Gastroesophageal sphincter (tissue), 4 donors: ENCODE measurements around the gene TRMU. TPM values are rescaled to one million over a fixed set of nuclear protein-coding genes. Genes with fewer than 3 reads are reported as not detected.

Experiments
- ATAC-seq: fragments of 150-250 bp; one replicate; pipeline ENCODE4 v1.9.1; 2016; ENCODE audit warnings: mild to moderate bottlenecking, moderate library complexity
- H3K27ac ChIP-seq, 4 donors: fragments of 200-600 bp; sonication (generic) in 3 of 4; 1 replicate in 3 of 4; 2 replicates in 1 of 4; pipeline ENCODE4 v1.5.1; 2016 to 2019
- H3K27me3 ChIP-seq: fragments of 200-600 bp; sonication (generic); one replicate; pipeline ENCODE4 v1.5.1; 2019
- H3K36me3 ChIP-seq, 2 donors: fragments of 200-600 bp; sonication (generic); one replicate each; pipeline ENCODE4 v1.5.1; 2019; ENCODE audit warnings: control low read depth in 1 of 2
- H3K4me1 ChIP-seq, 3 donors: fragments of 200-600 bp; sonication (generic); 1 replicate in 2 of 3; 2 replicates in 1 of 3; pipeline ENCODE4 v1.5.1; 2016 to 2019; ENCODE audit warnings: control low read depth in 2 of 3
- H3K4me3 ChIP-seq, 2 donors: fragments of 200-600 bp; sonication (generic); one replicate each; pipeline ENCODE4 v1.5.1; 2019; ENCODE audit warnings: mild to moderate bottlenecking in 1 of 2, moderate library complexity in 1 of 2
- H3K9me3 ChIP-seq, 3 donors: fragments of 200-600 bp; sonication (generic); one replicate each; pipeline ENCODE4 v1.5.1; 2017 to 2019; ENCODE audit warnings: control low read depth in 2 of 3
- EP300 ChIP-seq: sonication (generic); formaldehyde crosslinking; IDR thresholded peaks from one replicate; pipeline ENCODE4 v1.6.1; 2017; ENCODE audit warnings: antibody characterized with exemption, mild to moderate bottlenecking
- POLR2A ChIP-seq, 2 donors: fragments of 450-650 bp; IDR thresholded peaks; one replicate each; pipeline ENCODE4 v1.6.1; 2017; ENCODE audit warnings: antibody characterized with exemption in 2 of 2, mild to moderate bottlenecking in 2 of 2, moderate library complexity in 1 of 2
- POLR2AphosphoS5 ChIP-seq: sonication (generic); formaldehyde crosslinking; IDR thresholded peaks from one replicate; pipeline ENCODE4 v1.6.1; 2017; ENCODE audit warnings: antibody characterized with exemption
- WGBS, 2 donors: methylation state at CpG; one replicate each; pipeline ENCODE4 v1.1.5; 2018; ENCODE audit warnings: low coverage in 1 of 2; 5-methylcytosine and 5-hydroxymethylcytosine counted together
- total RNA-seq, 4 donors: library from RNA; depleted of rRNA; stranded (reverse); fragments of >200 nt; gene quantifications; one replicate each; pipeline ENCODE4 v1.1.0, GENCODE V29; 2016
- TF ChIP-seq, protein P1 (sequence below), 4 experiments: fragments of 200-600 bp in 2 of 4; fragments of 450-650 bp in 2 of 4; sonication (generic) in 1 of 4; IDR thresholded peaks; one replicate each; pipeline ENCODE4 v1.5.1; 2017 to 2019; ENCODE audit warnings: antibody characterized with exemption in 4 of 4, mild to moderate bottlenecking in 2 of 4, moderate library complexity in 2 of 4

The TRMU gene
- total RNA-seq, 4 donors from 2014 or later, result 9.9 to 33.8 (median 24.6) TPM

- peaks cover 0 to 100% of the 10 kb centered on the region in 2 donors for H3K36me3 ChIP-seq
Measured at GRCh38 chr22:46288846-46289243, 46.7 kb upstream of the TRMU start.

DNA sequence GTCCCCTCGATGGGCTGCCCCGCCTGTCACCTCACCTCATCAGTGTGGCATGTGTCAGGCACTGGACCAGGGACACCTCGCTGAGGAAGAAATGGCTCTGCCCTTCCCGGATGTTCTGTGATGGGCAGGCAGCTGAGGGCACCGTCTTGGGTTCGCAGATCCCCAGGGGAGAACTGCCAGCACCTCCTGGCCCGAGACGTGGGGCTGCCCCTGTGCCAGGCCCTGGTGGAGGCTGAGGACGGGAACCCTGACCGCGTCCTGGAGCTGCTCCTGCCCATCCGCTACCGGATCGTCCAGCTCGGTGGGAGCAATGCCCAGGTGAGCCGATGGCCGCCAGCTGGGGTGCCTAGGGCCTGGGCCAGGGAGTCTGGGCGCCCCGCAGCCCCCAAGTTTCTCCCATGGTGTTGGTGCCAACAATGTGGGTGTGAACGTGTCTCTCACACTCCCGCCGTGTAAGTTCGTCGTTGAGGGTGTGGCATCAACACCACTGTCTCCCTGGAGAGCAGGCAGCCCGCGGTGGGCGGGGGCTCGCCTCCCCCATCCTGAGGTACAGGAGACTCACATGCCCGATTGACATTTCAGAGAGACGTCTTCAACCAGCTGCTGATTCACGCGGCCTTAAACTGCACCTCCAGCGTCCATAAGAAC lies 46.1 kb upstream of the TRMU start:
- Histone ChIP-seq H3K27me3 (no peaks in the 10 kb centered on the region), H3K36me3 (peaks cover 0 to 98% of the 10 kb centered on the region in 2 donors), H3K27ac (no peak overlapping the region), H3K4me1 (no peaks in the 10 kb centered on the region), H3K4me3 (no peak overlapping the region), H3K9me3 (peaks cover 0 to 11% (median 0%) of the 10 kb centered on the region in 3 donors)
- 70 to 83% methylated on average over 2 to 6 of the region's 33 CpGs for WGBS, 2 donors
- ATAC-seq, result no peak
- TF ChIP-seq EP300 (no peak), POLR2AphosphoS5 (no peak), POLR2A (IDR thresholded peaks at IDR 0.05) (no peak)
- TF ChIP-seq, protein P1, sequence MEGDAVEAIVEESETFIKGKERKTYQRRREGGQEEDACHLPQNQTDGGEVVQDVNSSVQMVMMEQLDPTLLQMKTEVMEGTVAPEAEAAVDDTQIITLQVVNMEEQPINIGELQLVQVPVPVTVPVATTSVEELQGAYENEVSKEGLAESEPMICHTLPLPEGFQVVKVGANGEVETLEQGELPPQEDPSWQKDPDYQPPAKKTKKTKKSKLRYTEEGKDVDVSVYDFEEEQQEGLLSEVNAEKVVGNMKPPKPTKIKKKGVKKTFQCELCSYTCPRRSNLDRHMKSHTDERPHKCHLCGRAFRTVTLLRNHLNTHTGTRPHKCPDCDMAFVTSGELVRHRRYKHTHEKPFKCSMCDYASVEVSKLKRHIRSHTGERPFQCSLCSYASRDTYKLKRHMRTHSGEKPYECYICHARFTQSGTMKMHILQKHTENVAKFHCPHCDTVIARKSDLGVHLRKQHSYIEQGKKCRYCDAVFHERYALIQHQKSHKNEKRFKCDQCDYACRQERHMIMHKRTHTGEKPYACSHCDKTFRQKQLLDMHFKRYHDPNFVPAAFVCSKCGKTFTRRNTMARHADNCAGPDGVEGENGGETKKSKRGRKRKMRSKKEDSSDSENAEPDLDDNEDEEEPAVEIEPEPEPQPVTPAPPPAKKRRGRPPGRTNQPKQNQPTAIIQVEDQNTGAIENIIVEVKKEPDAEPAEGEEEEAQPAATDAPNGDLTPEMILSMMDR (IDR thresholded peaks at IDR 0.05), result no peak

More at GRCh38 chr22:46288846-46289243, 46.7 kb upstream of the TRMU start:
- no peak overlapping the region for H3K27ac ChIP-seq
- ATAC-seq, result no peak
- H3K27me3 ChIP-seq, result no peaks in the 10 kb centered on the region
- no CpG with 5 or more reads among the region's 7 CpGs for WGBS, 2 donors
- no peak overlapping the region for H3K4me3 ChIP-seq
- H3K4me1 ChIP-seq, result no peaks in the 10 kb centered on the region
- peaks cover 0 to 11% (median 0%) of the 10 kb centered on the region in 3 donors for H3K9me3 ChIP-seq
- no peak for TF ChIP-seq EP300
- TF ChIP-seq, protein P1 (IDR thresholded peaks at IDR 0.05), result no peak
- TF ChIP-seq POLR2AphosphoS5, result no peak
- no peak for TF ChIP-seq POLR2A (IDR thresholded peaks at IDR 0.05)

GRCh38 chr22:46290121-46290842 lies 45.2 kb upstream of the TRMU start:
- peaks cover 0 to under 1% (median 0%) of the 10 kb centered on the region in 3 donors for H3K4me1 ChIP-seq
- ATAC-seq, result no peak
- 73 to 85% methylated on average over 3 to 12 of the region's 17 CpGs for WGBS, 2 donors
- TF ChIP-seq POLR2A (IDR thresholded peaks at IDR 0.05) (no peak), EP300 (no peak), POLR2AphosphoS5 (no peak)
- TF ChIP-seq, protein P1 (IDR thresholded peaks at IDR 0.05), result no peak
- H3K9me3 ChIP-seq, result peaks cover 0 to 11% (median 0%) of the 10 kb centered on the region in 3 donors
- no peak overlapping the region for H3K4me3 ChIP-seq
- peaks cover 0 to 89% of the 10 kb centered on the region in 2 donors for H3K36me3 ChIP-seq
- no peaks in the 10 kb centered on the region for H3K27me3 ChIP-seq
- H3K27ac ChIP-seq, result no peak overlapping the region

DNA sequence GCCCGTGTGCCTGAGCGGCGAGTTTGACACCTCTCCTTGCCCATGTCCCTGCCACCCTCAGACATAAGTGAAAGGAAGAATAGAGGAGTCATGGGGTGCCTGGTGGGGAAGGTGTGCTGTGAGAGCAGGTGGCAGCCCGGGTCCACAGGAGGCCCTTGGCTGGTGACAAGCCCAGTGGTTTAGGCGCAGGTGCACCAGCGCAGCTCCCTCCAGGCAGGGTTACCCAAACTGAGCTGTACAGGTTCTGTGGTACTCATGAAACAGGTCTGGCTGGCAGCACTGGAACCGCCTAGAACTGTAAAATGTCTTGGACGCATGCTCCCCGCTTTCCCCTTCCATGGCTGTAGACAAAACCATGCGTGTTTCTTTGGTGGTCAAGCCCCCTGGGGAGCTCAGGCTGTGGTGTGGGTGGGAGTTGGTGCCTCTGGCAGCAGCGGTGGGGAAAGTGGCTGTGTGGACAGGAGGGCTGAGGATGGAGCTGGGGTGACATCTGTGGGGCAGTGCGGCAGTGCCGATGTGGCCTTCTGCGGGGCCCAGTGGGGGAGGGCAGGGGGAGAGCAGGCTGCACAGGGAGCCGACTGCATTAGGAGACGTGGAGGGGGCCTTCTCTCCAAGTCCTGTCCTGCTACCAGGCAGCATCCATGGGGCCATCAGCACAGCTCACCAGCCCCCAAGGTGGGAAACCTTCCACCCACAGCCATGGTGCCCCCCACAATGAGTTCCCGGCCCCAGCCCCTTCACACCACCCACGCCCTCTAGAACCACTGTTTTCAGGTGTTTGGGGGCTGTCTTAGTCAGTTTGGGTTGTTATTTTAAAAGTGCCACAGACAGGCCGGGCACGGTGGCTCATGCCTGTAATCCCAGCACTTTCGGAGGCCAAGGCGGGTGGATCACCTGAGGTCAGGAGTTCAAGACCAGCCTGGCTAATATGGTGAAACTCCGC lies 44.4 kb upstream of the TRMU start:
- ATAC-seq, result no peak
- H3K36me3 ChIP-seq, result peaks cover 0 to 81% of the 10 kb centered on the region in 2 donors

More for the DNA sequence above, 44.4 kb upstream of the TRMU start:
- H3K27me3 ChIP-seq, result no peaks in the 10 kb centered on the region
- H3K4me3 ChIP-seq, result no peak overlapping the region
- peaks cover 0 to 11% (median 0%) of the 10 kb centered on the region in 3 donors for H3K9me3 ChIP-seq
- H3K27ac ChIP-seq, result no peak overlapping the region
- 96% methylated on average over 4 of the region's 23 CpGs; no CpG with 5 or more reads in 1 of the 2 donors for WGBS, 2 donors
- TF ChIP-seq, protein P1 (IDR thresholded peaks at IDR 0.05), result no peak
- no peak for TF ChIP-seq EP300
- TF ChIP-seq POLR2AphosphoS5, result no peak
- TF ChIP-seq POLR2A (IDR thresholded peaks at IDR 0.05), result no peak
- H3K4me1 ChIP-seq, result peaks cover 0 to 9% (median 8%) of the 10 kb centered on the region in 3 donors
